ENCODE measurements around the gene RGS7. TPM values are rescaled to one million over a fixed set of nuclear protein-coding genes. Genes with fewer than 3 reads are reported as not detected.

RGS7 gene
- total RNA-seq, 2 experiments from 2014 or later = not detected

DNA sequence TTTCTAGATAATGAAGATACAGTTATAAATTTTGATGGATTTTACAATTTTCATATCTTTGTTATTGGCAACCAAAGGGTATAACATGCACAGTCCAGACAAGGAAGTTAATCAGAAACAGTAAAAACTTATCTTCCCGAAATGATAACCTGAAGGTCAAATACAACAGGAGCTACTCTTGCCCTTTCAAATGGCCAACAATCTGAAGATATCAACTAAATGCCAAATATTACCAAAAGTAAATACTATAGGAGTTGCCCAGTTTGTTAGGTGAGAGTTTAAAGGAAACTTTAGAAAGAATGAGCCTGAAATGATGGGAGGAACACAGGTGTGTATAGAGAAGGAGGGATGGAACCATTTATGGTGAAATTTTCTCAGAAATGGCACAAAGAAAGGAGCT, 153.2 kb downstream of the RGS7 start:
- no peak for DNase-seq (ENCODE audit: low spot score)
- Histone ChIP-seq H3K9me2 (ENCODE audit: insufficient read depth, low read length) (no peaks in the 10 kb centered on the region), H3K36me3 (ENCODE audit: insufficient read depth, low read length) (no peaks in the 10 kb centered on the region), H3K27ac (ENCODE audit: low read depth, low read length, poor library complexity, severe bottlenecking) (no peak overlapping the region), H3K4me3 (ENCODE audit: low read depth, low read length, poor library complexity, severe bottlenecking) (no peak overlapping the region), H2AFZ (ENCODE audit: low read length) (no peak overlapping the region), H3K4me2 (ENCODE audit: low read length) (no peak overlapping the region), H3K79me2 (ENCODE audit: insufficient read depth, low read depth, low read length) (no peaks in the 10 kb centered on the region), H3K4me1 (ENCODE audit: insufficient read depth, low read length, poor library complexity, severe bottlenecking) (no peaks in the 10 kb centered on the region), H4K20me1 (ENCODE audit: insufficient read depth, low read length) (no peaks in the 10 kb centered on the region), H3K9me3 (ENCODE audit: low read length) (no peaks in the 10 kb centered on the region)
- no peak for TF ChIP-seq EZH2phosphoT487 (IDR thresholded peaks at IDR 0.05; ENCODE audit: borderline replicate concordance, low read depth, low read length)
- TF ChIP-seq, protein P1, sequence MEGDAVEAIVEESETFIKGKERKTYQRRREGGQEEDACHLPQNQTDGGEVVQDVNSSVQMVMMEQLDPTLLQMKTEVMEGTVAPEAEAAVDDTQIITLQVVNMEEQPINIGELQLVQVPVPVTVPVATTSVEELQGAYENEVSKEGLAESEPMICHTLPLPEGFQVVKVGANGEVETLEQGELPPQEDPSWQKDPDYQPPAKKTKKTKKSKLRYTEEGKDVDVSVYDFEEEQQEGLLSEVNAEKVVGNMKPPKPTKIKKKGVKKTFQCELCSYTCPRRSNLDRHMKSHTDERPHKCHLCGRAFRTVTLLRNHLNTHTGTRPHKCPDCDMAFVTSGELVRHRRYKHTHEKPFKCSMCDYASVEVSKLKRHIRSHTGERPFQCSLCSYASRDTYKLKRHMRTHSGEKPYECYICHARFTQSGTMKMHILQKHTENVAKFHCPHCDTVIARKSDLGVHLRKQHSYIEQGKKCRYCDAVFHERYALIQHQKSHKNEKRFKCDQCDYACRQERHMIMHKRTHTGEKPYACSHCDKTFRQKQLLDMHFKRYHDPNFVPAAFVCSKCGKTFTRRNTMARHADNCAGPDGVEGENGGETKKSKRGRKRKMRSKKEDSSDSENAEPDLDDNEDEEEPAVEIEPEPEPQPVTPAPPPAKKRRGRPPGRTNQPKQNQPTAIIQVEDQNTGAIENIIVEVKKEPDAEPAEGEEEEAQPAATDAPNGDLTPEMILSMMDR (conservative IDR thresholded peaks at IDR 0.05; ENCODE audit: low read length) = no peak
- ChIA-PET CTCF (ENCODE audit: unreplicated experiment) (no interaction called here), POLR2A (interaction anchor here (0.6 kb wide), 1 partner anchor 211 kb away, joined by 3 read pairs; no protein-coding TSS in a partner anchor)
- intact Hi-C loops (cut with micrococcal nuclease; ENCODE audit: unreplicated experiment) = no loop called here
- no TSS peak for BruUV-seq (replicated peaks)

DNA sequence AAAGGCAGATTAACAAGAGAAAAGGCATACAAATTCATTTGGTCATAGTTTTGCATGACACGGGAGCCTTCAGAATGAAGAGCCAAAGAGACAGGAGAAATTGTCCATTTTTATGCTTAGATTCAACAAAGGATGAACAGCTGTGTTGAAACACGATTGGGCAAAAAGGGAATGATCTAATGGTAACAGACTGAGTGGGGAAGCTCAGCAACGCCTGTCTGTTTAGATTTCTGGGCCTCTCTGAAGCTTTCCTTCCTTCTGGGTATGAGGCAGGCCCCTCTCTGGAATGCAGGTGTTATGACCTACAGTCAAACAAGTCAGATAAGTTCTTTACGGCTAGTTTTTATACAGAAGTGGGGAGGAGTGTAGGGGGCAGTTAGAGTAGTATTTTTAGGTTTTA, 154.6 kb downstream of the RGS7 start:
- POLR2A ChIA-PET = no interaction called here
- Histone ChIP-seq H3K9me3 (ENCODE audit: low read length) (no peaks in the 10 kb centered on the region), H3K79me2 (ENCODE audit: insufficient read depth, low read depth, low read length) (no peaks in the 10 kb centered on the region), H2AFZ (ENCODE audit: low read length) (no peak overlapping the region), H3K36me3 (ENCODE audit: insufficient read depth, low read length) (no peaks in the 10 kb centered on the region), H3K4me3 (ENCODE audit: low read depth, low read length, poor library complexity, severe bottlenecking) (no peak overlapping the region), H3K4me2 (ENCODE audit: low read length) (no peak overlapping the region), H3K9me2 (ENCODE audit: insufficient read depth, low read length) (no peaks in the 10 kb centered on the region), H3K27ac (ENCODE audit: low read depth, low read length, poor library complexity, severe bottlenecking) (no peak overlapping the region), H4K20me1 (ENCODE audit: insufficient read depth, low read length) (no peaks in the 10 kb centered on the region), H3K4me1 (ENCODE audit: insufficient read depth, low read length, poor library complexity, severe bottlenecking) (no peaks in the 10 kb centered on the region)
- CTCF ChIA-PET (ENCODE audit: unreplicated experiment) = no interaction called here
- no peak for DNase-seq (ENCODE audit: low spot score)
- no TSS peak for BruUV-seq (replicated peaks)
- intact Hi-C loops (cut with micrococcal nuclease; ENCODE audit: unreplicated experiment) = no loop called here
- TF ChIP-seq EZH2phosphoT487 (IDR thresholded peaks at IDR 0.05; ENCODE audit: borderline replicate concordance, low read depth, low read length) = no peak
- TF ChIP-seq, protein P1 (conservative IDR thresholded peaks at IDR 0.05; ENCODE audit: low read length) = no peak

DNA sequence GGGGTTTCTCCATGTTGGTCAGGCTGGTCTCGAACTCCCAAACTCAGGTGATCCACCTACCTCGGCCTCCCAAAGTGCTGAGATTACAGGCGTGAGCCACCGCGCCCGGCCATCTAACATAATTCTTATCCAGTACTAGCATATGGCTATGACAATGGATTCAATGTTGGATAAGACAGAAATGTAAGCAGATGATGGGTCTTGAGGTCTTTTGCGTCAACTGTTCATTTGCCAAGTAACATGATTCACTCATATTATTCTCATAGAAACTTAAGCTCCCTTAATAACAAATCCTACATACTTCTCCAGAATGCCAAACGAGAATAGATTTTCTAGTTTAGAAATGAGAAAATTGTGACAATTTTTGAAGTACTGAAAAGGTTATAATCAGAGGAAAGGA, 170.3 kb downstream of the RGS7 start:
- H4K20me1 ChIP-seq (ENCODE audit: insufficient read depth, low read length) = no peaks in the 10 kb centered on the region
- no peak overlapping the region for H3K27ac ChIP-seq (ENCODE audit: low read depth, low read length, poor library complexity, severe bottlenecking)
- POLR2A ChIA-PET = interaction anchor here (1.2 to 1.8 kb wide), 2 partner anchors 8 to 13 kb away, joined by 4 to 9 read pairs; no protein-coding TSS in a partner anchor
- H3K4me2 ChIP-seq (ENCODE audit: low read length) = no peak overlapping the region
- intact Hi-C loops (cut with micrococcal nuclease; ENCODE audit: unreplicated experiment) = no loop called here
- H3K4me3 ChIP-seq (ENCODE audit: low read depth, low read length, poor library complexity, severe bottlenecking) = no peak overlapping the region
- TF ChIP-seq, protein P1 (conservative IDR thresholded peaks at IDR 0.05; ENCODE audit: low read length) = no peak
- TF ChIP-seq EZH2phosphoT487 (IDR thresholded peaks at IDR 0.05; ENCODE audit: borderline replicate concordance, low read depth, low read length) = no peak
- no peaks in the 10 kb centered on the region for H3K36me3 ChIP-seq (ENCODE audit: insufficient read depth, low read length)
- CTCF ChIA-PET (ENCODE audit: unreplicated experiment) = no interaction called here
- H2AFZ ChIP-seq (ENCODE audit: low read length) = no peak overlapping the region
- H3K79me2 ChIP-seq (ENCODE audit: insufficient read depth, low read depth, low read length) = no peaks in the 10 kb centered on the region
- BruUV-seq (replicated peaks) = no TSS peak
- DNase-seq (ENCODE audit: low spot score) = no peak
- H3K9me2 ChIP-seq (ENCODE audit: insufficient read depth, low read length) = no peaks in the 10 kb centered on the region
- no peaks in the 10 kb centered on the region for H3K9me3 ChIP-seq (ENCODE audit: low read length)
- no peaks in the 10 kb centered on the region for H3K4me1 ChIP-seq (ENCODE audit: insufficient read depth, low read length, poor library complexity, severe bottlenecking)
